Neutrophil (primary cell): ENCODE data around the gene SAE1.

Experiments used
- H3K27ac ChIP-seq: fragments of 200-600 bp; sonication (generic); 2 replicates; pipeline ENCODE4 v1.5.1; 2016; ENCODE audit warnings: mild to moderate bottlenecking, moderate library complexity
- H3K27me3 ChIP-seq: fragments of 200-600 bp; sonication (generic); 2 replicates; pipeline ENCODE4 v1.6.0; 2016; ENCODE audit warnings: mild to moderate bottlenecking
- H3K36me3 ChIP-seq: fragments of 200-600 bp; sonication (generic); 2 replicates; pipeline ENCODE4 v1.5.1; 2017
- H3K4me1 ChIP-seq, 2 experiments: fragments of 200-600 bp in 1 of 2; sonication (generic) in 1 of 2; 1 replicate in 1 of 2; 2 replicates in 1 of 2; pipeline versions ENCODE4 v1.5.1 to v1.6.1; 2013 to 2016; ENCODE audit warnings: low read depth in 1 of 2, low read length in 1 of 2, mild to moderate bottlenecking in 1 of 2, moderate library complexity in 1 of 2; ENCODE audit not compliant: control insufficient read depth in 1 of 2, insufficient read depth in 1 of 2
- H3K4me3 ChIP-seq, 2 experiments: fragments of 200-600 bp in 1 of 2; sonication (generic) in 1 of 2; 1 replicate in 1 of 2; 2 replicates in 1 of 2; pipeline ENCODE4 v1.5.1; 2013 to 2016; ENCODE audit warnings: low read depth in 1 of 2, low read length in 1 of 2, mild to moderate bottlenecking in 1 of 2, moderate library complexity in 1 of 2
- H3K9me3 ChIP-seq: fragments of 200-600 bp; sonication (generic); 2 replicates; pipeline ENCODE4 v1.5.1; 2016
- TF ChIP-seq, protein P1 (sequence below): fragments of 200-600 bp; sonication (generic); IDR thresholded peaks from 2 replicates; pipeline ENCODE4 v1.5.1; 2016; ENCODE audit warnings: antibody characterized with exemption

The SAE1 gene

DNA sequence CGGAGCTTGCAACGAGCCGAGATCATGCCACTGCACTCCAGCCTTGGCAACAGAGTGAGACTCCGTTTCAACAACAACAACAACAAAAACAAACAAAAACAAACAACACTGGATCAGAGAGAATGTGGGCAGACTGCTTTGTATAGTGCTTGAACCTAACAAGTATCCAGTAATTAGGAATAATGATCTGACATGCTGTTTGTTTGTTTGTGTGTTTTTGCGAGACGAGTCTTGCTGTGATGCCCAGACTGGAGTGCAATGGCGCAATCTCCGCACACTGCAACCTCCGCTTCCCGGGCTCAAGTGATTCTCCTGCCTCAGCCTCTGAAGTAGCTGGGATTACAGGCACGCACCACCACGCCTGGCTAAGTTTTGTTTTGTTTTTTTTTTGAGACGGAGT lies 14.0 kb downstream of the SAE1 start:
- peaks cover 37% of the 10 kb centered on the region for H3K36me3 ChIP-seq
- H3K27ac ChIP-seq, result no peak overlapping the region
- H3K27me3 ChIP-seq, result no peaks in the 10 kb centered on the region
- peaks cover 0 to 8% of the 10 kb centered on the region in 2 experiments for H3K4me1 ChIP-seq
- H3K9me3 ChIP-seq, result no peaks in the 10 kb centered on the region
- no peak overlapping the region for H3K4me3 ChIP-seq
- TF ChIP-seq, protein P1, sequence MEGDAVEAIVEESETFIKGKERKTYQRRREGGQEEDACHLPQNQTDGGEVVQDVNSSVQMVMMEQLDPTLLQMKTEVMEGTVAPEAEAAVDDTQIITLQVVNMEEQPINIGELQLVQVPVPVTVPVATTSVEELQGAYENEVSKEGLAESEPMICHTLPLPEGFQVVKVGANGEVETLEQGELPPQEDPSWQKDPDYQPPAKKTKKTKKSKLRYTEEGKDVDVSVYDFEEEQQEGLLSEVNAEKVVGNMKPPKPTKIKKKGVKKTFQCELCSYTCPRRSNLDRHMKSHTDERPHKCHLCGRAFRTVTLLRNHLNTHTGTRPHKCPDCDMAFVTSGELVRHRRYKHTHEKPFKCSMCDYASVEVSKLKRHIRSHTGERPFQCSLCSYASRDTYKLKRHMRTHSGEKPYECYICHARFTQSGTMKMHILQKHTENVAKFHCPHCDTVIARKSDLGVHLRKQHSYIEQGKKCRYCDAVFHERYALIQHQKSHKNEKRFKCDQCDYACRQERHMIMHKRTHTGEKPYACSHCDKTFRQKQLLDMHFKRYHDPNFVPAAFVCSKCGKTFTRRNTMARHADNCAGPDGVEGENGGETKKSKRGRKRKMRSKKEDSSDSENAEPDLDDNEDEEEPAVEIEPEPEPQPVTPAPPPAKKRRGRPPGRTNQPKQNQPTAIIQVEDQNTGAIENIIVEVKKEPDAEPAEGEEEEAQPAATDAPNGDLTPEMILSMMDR, result no peak

DNA sequence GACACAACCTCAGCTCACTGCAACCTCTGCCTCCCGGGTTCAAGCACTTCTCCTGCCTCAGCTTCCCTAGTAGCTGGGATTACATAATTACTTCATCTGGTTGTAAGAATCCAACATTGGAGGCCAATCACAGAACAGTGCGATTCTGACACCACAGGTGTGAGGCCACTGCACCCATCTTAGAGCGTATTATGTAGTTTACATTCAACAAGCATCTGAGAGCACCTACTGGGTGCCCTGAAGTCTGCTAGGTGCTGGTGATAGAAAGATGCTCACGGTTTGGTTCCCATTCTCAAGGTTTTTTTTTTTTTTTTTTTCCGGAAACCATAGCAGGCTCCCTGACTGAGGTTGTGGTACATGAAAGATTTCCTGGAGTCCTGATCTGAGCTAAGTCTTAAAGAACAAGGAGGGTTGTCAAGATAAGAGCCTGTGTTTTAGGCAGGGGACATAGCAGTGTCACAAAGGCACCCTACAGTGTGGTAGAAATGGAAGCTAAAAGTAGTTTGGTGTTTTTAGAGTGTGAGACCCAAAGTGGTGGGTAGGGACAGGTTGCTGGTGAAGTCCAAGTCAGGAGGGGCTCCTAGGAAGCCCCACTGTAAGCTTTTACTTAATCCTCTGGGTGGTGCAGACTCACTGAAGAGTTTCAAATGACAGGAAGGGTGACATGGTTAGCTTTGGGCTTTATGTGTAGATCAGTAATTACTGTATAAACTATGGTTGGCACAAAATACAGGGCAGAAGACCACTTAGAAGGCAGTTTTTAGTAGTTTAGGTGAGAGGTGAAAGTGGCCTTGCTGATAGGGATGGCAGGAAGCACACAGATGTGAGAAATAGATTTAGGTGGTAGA lies 15.2 kb downstream of the SAE1 start:
- no peak overlapping the region for H3K4me3 ChIP-seq
- TF ChIP-seq, protein P1, result no peak
- H3K36me3 ChIP-seq, result peaks cover 45% of the 10 kb centered on the region
- no peaks in the 10 kb centered on the region for H3K9me3 ChIP-seq
- H3K27ac ChIP-seq, result no peak overlapping the region
- no peaks in the 10 kb centered on the region for H3K27me3 ChIP-seq
- H3K4me1 ChIP-seq, result peaks cover 0 to 8% of the 10 kb centered on the region in 2 experiments

DNA sequence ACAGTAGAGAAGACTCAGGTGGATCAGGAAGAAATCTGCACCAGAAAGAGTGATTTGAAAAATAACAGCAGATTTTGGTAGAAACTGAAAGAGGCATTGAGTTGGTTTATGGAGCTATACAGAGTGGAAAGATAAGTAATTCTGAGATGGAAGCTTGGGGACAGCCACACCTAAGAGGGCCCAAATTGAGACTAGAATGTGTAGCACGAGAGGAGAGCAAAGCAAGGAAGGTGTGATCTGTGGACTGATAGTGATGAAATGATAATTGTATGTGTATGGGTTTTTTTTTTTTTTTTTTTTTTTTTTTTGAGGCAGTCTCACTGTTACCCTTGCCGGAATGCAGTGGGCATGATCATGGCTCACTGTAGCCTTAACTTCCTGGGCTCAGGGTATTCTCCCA lies 16.3 kb downstream of the SAE1 start:
- Histone ChIP-seq H3K36me3 (peaks cover 53% of the 10 kb centered on the region), H3K27ac (no peak overlapping the region), H3K4me3 (no peak overlapping the region), H3K9me3 (no peaks in the 10 kb centered on the region), H3K4me1 (peaks cover 0 to under 1% of the 10 kb centered on the region in 2 experiments), H3K27me3 (no peaks in the 10 kb centered on the region)
- TF ChIP-seq, protein P1, result no peak

DNA sequence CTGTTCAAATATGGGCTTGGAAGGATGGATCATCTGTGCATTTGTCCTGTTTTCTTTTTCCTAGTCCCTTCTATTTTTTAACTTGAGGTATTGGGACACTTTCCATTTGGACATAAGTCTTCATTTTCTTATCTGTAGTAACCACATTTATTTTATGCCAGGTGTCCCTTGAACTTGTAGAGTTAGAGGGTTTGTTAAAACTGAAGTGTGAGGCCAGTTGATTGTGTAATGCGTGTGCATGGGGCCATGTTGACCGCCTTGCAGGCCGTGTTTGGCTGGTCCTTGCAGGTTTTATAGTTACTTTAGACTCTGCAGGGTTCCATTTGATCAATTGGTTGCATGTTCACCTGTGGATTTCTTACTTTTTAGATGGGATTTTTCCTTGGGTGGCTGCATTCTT lies 21.0 kb downstream of the SAE1 start:
- no peak overlapping the region for H3K27ac ChIP-seq
- TF ChIP-seq, protein P1, result no peak
- H3K36me3 ChIP-seq, result peaks cover 35% of the 10 kb centered on the region

DNA sequence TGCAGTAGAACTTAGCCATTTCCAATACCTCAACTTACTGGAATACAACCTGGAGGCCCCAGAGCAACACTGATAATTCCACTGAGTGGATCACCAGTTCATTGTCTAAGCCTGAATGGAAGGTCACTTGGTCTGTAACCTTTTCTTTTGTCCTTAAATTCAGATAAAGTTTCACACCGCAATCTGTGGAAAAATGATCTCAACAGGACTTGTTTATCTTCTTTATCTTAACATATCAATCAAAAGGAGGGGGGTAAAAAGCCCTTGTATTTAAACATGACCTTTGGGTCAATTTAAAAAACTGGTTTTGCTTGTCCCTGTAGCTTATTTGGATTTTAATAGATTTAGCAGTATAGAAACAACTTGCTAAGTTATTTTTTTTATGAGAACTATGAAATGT lies 21.6 kb downstream of the SAE1 start:
- Histone ChIP-seq H3K4me3 (no peak overlapping the region), H3K36me3 (peaks cover 32% of the 10 kb centered on the region), H3K27me3 (no peaks in the 10 kb centered on the region), H3K27ac (no peak overlapping the region), H3K9me3 (no peaks in the 10 kb centered on the region), H3K4me1 (peaks cover 10 to 11% of the 10 kb centered on the region in 2 experiments)
- TF ChIP-seq, protein P1, result no peak

More for the DNA sequence above, 21.0 kb downstream of the SAE1 start:
- H3K27me3 ChIP-seq, result no peaks in the 10 kb centered on the region
- H3K4me1 ChIP-seq, result peaks cover 4 to 5% of the 10 kb centered on the region in 2 experiments
- no peak overlapping the region for H3K4me3 ChIP-seq
- no peaks in the 10 kb centered on the region for H3K9me3 ChIP-seq
